ENCODE results near the gene ITGA7.
"Not testable (repeated sequence)": the region's sequence is repeated elsewhere in the genome, so short reads cannot be mapped to it uniquely, and the experiment has no call there.

Gene ITGA7

DNA sequence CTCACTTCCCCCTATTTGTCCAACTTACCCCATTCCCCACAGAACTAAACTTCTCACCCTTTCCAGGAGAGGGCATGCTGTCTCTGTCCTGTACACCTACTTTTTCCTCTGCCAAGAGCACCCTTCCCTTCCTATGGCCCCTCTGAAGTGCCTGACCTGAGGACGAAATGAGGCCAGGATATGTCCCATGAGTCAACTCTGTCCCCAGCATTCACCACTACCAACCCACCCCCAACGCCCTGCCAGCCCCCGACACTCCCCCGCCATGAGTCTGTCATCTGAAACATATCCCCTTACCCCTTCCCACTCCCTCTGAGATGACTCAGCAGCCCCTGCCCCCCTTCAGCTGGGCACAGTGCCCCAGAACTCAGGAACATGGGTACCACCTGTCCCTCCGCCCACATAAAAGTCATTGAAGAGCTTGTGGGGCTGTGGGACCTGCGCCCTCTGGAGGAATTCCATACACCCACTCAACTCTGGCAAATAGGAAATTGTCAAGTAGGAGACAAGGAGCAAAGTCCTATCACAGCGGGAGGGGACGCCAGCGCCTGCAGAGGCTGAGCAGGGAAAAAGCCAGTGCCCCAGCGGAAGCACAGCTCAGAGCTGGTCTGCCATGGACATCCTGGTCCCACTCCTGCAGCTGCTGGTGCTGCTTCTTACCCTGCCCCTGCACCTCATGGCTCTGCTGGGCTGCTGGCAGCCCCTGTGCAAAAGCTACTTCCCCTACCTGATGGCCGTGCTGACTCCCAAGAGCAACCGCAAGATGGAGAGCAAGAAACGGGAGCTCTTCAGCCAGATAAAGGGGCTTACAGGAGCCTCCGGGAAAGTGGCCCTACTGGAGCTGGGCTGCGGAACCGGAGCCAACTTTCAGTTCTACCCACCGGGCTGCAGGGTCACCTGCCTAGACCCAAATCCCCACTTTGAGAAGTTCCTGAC lies 26.3 kb downstream of the ITGA7 start:
- peak; percentile 56 for DNase-seq (ENCODE audit: low spot score)

DNA sequence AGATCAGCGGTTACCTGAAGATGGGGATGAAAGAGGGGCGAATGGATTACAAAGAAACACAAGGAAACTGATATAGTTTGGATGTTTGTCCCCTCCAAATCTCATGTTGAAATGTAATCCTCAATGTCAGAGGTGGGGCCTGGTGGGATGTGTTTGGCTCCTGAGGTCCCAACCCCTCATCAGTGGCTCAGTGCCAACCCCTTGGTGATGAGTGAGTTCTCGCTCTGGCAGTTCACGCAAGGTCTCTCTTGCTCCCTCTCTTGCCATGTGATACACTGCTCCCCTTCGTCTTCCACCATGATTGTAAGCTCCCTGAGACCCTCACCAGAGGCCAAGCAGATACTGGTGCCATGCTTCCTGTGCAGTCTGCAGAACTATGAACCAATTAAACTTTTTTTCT lies 28.0 kb downstream of the ITGA7 start:
- no peak for DNase-seq (ENCODE audit: low spot score)

DNA sequence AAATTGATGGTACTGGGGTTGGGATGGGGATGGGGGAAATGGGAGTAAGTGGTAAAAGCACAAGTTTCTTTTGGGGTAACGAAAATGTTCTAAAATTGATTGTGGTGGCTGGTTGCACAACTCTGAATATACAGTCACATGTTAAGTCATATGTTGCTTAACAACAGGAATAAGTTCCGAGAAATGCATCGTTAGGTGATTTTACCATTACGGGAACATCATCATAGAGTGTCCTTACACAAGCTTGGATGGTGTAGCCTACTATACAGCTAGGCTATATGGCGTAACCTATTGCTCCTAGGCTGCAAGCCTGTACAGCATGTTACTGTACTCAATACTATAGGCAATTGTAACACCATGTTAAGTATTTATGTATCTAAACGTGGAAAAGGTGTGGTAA lies 31.0 kb downstream of the ITGA7 start:
- no peak for DNase-seq (ENCODE audit: low spot score)

DNA sequence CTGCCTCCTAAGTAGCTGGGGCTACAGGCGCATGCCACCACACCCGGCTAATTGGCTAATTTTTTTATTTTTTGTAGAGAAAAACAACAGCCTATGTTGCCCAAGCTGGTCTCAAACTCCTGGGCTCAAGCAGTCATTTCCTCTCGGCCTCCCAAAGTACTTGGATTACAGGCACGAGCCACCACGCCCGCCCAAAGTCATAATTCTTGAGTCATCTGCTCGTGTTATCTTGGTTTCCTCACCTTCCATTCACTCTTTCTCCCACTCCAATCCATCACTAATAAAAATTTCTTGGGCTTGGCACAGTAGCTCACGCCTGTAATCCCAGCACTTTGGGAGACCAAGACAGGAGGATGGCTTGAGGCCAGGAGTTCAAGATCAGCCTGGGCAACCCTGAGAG lies 32.0 kb downstream of the ITGA7 start:
- DNase-seq (ENCODE audit: low spot score), result no peak

DNA sequence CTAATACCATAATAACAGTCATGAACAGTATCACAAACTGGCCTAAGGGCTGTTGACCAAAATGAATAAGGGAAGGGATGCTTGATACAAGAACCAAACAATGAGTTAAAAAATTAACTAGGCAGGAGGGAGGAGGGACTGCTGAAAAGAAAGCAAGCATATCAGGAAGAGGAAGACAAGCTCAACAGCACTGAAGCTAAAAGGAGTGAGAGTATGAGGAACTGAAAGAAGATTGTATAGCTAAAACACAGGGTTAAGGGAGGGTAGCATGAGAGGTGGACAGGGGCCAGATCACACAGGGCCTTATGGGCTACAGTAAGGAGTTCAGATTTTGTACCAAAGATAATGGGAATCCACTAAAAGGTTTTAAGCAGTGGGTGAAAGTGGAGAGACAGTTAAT lies 34.1 kb downstream of the ITGA7 start:
- DNase-seq (ENCODE audit: low spot score), result no peak

DNA sequence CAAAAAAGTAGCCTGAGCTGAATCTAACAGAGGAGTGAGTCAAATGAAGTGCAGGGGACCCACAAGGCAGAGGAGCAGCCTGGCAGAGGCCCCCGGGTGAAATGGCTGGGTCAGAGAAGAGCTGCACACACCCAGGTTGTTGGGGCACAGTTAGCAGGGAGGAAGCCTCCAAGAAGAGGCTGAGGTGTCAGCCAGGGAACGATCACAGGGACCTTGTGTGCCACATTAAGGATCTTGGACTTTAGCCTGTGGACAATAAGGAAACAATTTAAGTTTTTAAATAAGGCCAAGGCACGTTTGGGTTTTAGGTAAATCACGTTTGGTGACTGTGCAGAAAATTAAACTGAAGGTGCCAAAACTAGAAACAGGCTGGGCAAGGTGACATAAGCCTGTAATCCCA lies 36.0 kb downstream of the ITGA7 start:
- DNase-seq (ENCODE audit: low spot score), result no peak

DNA sequence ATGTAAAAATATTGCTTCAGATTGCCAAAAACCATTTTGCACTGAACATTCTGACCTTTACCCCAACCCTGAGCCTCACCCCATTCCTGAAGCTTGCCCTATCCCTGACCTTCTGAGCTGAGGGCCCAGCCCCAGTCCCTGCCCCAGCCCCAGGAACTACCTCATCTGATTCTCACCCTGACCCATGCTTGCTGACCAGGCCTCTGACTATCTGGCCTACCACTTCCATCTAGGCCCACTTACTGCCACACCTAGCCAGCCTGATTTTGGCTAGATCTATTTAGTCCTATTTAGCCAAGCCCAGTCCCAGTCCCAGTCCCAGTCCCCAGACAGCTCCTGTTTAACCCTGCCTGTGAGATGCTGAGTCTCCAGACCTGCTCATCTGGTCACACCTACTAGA lies 37.4 kb downstream of the ITGA7 start:
- no peak for DNase-seq (ENCODE audit: low spot score)

DNA sequence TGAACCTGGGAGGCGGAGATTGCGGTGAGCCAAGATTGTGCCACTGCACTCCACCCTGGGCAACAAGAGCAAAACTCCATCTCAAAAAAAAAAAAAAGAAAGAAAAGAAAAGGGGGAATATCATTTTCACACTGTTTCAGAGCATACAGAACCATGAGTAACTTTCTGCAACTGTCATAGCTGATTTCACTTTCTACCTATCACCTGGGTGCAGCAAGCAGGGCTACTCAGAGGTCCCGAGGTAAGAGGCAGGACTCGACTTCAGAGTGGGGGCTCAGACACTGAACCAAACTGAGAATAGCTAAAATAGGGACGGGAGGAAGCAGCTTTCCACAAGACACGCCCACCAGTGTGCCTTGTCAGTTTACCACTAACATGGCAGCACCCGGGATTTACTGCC lies 41.2 kb downstream of the ITGA7 start:
- no peak for DNase-seq (ENCODE audit: low spot score)

DNA sequence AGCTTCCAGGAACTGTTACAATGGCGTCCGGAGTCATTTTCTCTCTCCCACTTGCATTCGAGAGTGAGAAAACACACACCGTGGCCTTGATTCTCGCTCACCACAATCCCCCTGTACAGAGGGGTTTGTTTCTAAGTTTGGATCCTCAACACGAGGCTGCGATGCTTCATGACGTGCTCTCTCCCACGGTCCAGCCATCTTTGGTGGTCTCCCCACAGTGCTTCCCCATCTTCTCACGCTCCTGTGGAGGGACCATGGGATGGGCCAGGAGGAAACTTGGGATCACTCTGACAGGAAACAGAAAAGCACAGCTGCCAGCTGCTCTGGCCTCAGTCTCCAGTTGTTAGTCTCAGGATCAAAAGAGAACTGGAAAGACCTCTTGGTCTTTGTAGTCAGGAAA lies 42.9 kb downstream of the ITGA7 start:
- DNase-seq (ENCODE audit: low spot score), result no peak

DNA sequence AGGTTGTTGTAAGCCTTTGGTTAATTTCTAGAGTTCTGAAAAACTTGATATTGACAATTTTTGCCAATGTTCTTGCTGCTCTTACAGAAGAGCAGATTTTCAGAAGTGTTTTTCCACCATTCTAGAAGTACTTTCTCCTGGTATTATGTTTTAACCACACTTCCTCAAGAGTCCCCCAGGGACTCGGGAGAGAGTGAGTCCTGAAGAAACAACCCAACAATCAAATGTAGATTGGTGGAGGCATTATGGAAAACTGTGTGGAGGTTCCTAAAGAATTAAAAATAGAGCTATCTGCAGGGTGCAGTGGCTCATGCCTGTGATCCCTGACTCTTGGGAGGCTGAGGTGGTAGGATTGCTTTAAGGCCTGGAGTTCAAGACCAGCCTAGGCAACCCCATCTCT lies 44.3 kb downstream of the ITGA7 start:
- no peak for DNase-seq (ENCODE audit: low spot score)

DNA sequence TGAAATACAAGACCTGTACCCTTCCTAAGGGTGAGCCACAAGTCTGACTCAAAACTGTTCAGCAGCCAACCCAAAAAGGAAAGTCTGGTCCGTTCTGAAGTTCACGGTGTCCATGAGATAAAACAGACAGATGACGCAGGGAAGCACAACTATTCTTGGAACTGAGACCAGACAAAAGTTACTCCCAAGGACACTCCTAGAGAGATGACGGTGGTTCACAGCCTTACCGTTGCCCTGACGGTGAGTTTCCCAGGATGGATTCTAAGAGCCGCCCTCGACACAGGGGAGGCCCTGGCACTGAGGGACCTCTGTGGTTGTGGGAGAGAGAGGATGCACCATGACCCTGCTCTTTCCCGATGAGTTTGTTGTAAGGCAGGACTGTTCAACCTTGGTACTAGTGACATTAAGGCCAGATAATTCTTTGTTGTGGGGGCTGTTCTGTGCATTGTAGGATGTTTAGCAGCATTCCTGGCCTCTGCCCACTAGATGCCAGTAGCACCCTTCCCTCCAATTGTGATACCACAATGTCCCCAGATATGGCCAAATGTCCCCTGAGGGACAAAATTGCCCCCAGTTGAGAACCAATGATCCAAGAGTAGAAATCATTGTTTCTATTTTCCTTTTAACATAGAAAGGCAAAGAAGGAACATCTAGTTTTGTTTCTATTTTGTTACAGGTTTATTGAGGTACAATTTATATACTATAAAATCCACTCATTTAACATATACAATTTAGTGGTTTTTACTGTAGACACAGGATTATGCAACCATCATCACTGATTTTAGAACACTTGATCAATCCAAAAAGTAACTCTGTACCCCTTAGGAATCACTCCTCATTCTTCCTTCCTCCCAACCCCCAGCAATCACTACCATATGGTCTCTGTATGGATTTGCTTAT lies 48.0 kb downstream of the ITGA7 start:
- DNase-seq (ENCODE audit: low spot score), result no peak

DNA sequence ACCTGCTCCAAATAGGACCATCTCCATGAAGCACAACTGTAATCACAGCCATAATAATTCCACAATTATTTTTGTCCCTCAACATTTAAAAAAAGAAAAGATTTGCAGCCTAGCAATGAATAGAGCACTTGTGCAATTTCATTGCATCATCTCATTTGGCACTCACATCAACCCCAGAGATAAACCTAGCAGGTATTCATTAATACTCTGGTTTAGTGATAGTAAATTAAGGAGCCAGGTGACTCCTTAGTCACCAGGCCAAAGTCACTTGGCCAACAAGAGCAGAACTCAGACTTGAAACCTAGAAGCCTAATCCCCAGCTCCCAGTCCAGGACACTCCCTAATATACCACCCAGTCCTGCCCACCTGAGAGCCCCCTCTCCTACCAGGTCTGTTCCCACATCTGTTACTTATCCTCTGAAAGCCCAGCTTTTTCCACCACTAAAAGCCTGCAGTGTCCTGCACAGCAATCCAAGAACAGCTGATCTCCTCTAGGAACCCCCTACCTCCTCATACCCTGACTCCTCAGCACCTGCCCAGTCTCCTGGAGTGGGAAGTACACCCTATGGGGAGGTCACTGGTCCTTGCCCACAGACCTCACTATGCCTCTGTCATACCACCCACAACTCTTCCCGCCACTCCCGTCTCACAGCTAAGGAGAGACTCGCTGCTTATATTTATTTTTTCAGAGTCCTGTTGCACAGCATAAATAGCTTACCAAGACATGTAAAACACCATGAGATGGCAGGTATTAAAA lies 48.9 kb downstream of the ITGA7 start:
- DNase-seq (ENCODE audit: low spot score), result no peak

DNA sequence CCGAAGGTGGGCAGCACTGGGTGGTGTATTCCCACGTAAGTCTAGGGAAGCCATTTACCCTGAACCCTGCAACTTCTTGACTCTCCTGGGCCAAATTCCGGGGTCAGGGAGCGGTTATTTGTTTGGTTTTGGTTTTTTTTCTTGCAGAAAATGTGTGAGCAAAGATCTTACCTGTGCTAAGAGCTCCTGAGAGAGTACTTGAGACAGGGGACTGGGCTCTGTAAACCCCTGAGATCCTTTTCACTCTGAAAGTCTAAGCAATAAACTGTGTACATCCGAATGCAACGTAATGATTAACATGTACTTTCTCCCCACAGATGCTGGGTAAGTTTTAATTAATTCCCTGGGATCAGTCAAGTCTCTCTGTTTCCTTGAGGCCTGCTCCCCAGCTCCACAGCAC lies 49.5 kb downstream of the ITGA7 start:
- DNase-seq (ENCODE audit: low spot score), result no peak

DNA sequence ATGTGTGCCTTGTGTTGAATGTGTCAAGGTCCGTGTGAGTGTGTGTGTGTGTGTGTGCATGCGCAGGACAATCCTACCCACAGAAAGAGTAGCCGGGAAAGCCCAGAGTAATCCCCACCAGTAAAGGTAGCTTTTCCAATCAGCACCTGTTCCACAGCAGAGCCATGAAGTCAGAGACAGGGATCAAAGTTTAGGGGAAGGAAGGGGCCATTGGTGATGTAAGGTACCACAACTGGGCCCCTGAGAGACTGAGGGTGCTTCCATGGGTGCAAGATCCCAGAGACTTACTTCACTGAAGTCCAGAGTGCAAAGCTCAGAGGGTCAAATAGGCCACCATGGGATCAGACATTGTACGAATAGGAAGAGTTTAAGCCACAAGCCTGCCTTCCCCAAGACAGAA lies 50.5 kb downstream of the ITGA7 start:
- DNase-seq (ENCODE audit: low spot score), result no peak

DNA sequence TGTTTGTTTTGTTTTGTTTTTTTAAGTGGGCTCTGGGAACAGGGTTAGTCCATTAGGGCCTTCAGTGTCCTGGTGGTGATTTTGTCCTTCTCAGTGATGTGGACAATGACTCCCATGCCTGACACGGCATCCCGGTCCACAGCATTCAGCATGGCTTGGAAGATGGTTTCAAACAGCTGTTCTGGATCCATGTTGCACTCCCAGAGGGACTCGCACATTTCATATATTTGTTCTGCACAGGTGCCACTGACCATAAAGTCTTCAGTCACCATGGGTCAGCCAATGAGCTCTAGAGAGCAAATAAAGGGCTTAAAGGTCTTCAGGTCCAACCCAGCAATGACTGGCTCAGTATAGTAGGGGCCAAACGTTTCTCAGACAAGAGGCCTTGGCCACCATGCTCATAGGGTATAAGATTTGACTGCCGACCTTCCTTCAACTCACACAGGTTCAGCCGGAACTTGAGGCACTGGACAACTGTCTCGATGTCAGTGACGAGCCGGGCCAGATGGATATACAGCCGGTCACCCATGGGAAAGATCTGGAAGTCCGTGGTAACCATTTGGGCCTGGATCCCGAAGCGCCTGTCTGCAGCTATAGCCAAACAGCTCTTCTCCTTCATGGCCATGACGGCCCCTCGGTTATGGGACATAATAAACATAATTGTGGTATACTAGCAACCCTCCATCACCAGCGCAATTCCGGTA lies 53.0 kb downstream of the ITGA7 start:
- DNase-seq (ENCODE audit: low spot score), result no peak

DNA sequence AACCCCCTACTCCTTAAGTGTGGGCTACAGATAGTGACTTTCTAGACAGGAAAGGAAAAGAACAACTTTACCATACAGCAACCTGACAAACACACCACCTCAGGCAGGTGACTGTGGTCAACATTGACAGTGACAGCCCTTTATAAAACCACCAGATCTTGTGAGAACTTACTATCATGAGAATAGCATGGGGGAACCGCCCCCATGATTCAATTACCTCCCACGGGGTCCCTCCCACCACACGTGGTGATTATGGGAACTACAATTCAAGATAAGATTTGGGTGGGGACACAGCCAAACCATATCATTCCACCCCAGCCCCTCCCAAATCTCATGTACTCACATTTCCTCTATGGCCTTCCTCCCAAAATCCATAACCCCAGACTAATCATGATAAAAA lies 54.7 kb downstream of the ITGA7 start:
- no peak for DNase-seq (ENCODE audit: low spot score)

DNA sequence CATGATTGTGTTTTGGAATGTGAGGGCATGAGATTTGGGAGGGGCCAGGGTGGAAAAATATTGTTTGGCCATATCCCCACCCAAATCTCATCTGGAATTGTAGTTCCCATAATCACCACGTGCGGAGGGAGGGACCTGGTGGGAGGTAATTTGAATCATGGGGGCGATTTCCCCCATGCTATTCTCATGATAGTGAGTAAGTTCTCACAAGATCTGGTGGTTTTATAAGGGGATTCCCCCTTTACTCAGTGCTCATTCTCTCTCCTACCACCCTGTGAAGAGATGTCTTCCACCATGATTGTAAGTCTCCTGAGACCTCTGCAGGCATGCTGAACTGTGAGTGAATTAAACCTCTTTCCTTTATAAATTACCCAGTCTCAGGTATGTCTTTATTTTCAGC lies 55.4 kb downstream of the ITGA7 start:
- no peak for DNase-seq (ENCODE audit: low spot score)

DNA sequence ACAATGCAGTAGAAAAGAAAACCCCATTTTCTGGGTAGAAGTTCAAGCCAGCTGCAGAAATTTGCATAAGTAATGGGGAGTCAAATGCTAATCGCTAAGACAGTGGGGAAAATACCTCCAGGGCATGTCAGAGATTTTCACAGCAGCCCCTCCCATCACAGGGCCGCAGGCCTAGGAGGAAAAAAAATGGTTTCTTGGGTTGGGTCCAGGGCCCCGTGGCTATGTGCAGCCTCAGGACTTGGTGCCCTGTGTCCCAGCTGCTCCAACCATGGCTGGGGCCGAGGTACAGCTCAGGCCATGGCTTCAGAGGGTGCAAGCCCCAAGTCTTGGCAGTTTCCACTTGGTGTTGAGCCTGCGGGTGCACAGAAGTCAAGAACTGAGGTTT lies 56.4 kb downstream of the ITGA7 start:
- DNase-seq (ENCODE audit: low spot score), result no peak

DNA sequence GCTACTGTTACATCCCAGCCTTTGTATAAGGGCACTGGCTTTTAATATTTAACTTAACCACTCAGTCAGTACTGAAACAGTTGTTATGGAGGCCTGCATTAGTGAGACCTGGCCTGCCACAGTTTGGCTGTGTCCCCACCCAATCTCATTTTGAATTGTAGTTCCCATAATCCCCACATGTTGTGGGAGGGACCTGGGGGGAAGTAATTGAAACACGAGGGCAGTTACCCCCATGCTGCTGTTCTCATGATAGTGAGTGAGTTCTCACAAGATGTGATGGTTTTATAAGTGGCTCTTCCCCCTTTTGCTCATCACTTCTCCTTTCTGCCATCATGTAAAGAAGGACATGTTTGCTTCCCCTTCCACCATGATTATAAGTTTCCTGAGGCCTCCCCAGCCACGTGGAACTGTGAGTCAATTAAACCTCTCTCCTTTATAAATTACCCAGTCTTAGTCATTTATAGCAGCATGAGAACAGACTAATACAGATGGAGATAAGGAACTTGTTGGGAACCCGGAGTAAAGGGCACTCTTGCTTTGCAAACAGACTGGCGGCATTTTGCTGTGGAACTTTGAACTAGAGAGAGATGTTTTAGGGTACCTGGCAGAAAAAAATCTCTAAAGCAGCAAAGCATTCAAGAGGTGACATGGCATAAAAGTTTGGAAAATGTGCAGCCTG lies 56.9 kb downstream of the ITGA7 start:
- DNase-seq (ENCODE audit: low spot score), result not testable (repeated sequence)

DNA sequence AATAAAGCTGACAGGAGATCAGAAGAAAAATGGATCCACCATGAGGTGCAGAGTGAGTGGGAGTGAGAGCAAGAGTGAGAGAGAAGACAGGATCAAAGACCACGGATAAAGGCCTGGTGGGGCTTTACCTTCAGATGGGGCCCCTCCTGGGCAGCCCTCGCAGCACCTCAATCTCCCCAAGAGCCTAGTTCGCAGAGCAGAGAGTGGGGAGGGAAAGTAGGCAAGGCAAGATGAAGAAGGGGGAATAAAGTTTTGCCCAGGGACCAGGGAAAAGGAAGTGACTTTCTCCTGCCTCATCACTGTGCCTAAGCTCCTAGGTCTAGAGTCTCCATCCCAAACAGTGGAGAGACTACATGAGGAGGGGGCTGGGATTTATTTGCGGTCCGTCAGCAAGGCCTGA lies 60.7 kb downstream of the ITGA7 start:
- DNase-seq (ENCODE audit: low spot score), result no peak

DNA sequence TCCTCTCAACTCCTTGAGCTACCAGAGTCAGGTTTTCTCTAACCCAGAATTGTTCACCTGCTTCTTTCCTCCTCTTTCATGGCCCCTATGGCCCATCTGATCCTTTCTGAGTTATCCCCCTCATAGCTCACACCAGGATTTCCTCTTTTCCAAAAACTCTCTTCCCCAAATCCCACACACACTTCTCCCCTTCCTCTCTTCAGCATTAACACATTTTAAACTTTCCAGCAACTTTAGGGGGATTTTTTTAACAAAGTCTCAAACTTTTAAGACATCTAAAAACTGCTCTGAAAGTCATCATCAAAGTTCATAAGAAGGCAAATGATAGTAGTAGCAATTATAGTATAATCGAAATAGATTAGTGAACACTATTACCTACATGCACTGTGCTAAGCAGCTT lies 63.1 kb downstream of the ITGA7 start:
- no peak for DNase-seq (ENCODE audit: low spot score)

All from AG08395 (cell line).